ENCODE measurements around the gene NOL9.

GRCh38 chr1:6526316-6526715 is 28.0 kb downstream of the NOL9 start:
- TF ChIP-seq POLR2AphosphoS5 (IDR thresholded peaks at IDR 0.05) (no peak), EP300 (IDR thresholded peaks at IDR 0.05) (no peak), POLR2A (IDR thresholded peaks at IDR 0.05) (no peak)
- TF ChIP-seq, protein P1, sequence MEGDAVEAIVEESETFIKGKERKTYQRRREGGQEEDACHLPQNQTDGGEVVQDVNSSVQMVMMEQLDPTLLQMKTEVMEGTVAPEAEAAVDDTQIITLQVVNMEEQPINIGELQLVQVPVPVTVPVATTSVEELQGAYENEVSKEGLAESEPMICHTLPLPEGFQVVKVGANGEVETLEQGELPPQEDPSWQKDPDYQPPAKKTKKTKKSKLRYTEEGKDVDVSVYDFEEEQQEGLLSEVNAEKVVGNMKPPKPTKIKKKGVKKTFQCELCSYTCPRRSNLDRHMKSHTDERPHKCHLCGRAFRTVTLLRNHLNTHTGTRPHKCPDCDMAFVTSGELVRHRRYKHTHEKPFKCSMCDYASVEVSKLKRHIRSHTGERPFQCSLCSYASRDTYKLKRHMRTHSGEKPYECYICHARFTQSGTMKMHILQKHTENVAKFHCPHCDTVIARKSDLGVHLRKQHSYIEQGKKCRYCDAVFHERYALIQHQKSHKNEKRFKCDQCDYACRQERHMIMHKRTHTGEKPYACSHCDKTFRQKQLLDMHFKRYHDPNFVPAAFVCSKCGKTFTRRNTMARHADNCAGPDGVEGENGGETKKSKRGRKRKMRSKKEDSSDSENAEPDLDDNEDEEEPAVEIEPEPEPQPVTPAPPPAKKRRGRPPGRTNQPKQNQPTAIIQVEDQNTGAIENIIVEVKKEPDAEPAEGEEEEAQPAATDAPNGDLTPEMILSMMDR (IDR thresholded peaks at IDR 0.05): no peak
